Prostate gland (tissue), 2 donors: Measurements from ENCODE around the gene L3MBTL1.

Experiments
- CTCF ChIP-seq, 4 experiments: fragments of 200-600 bp in 2 of 4; fragments of 450-650 bp in 2 of 4; sonication (generic) in 2 of 4; IDR thresholded peaks; 1 replicate in 3 of 4; 2 replicates in 1 of 4; pipeline ENCODE4 v1.5.1; 2016 to 2019; ENCODE audit warnings: antibody characterized with exemption in 4 of 4, mild to moderate bottlenecking in 2 of 4, moderate library complexity in 2 of 4
- POLR2A ChIP-seq: fragments of 450-650 bp; IDR thresholded peaks from one replicate; pipeline ENCODE4 v1.6.1; 2016; ENCODE audit warnings: antibody characterized with exemption, mild to moderate bottlenecking

- TF ChIP-seq CTCF (IDR thresholded peaks at IDR 0.05) = no peak
- TF ChIP-seq POLR2A = no peak
Observed at GRCh38 chr20:43529051-43529450, 21.6 kb downstream of the L3MBTL1 start.
